Stimulated activated CD8-positive, alpha-beta memory T cell treated with anti-CD3 and anti-CD28 coated beads, Interleukin-15, amount 100 ng/mL, for 24 hours (primary cell): ENCODE measurements around the gene STOML2.
"Not testable (repeated sequence)": the region's sequence is repeated elsewhere in the genome, so short reads cannot be mapped to it uniquely, and the experiment has no call there.

Experiments
- DNase-seq: peaks from one replicate; pipeline ENCODE4 v3.0.0-alpha.2; 2020; ENCODE audit warnings: low read depth

STOML2 gene

GRCh38 chr9:35102769-35103659, at the start of gene STOML2:
TSS of gene STOML2 (minus strand) at chr9:35103131. CDS start at chr9:35103094, 37 bp downstream.
- DNase-seq = peak; percentile 81

- not testable (repeated sequence) for DNase-seq
Measured at GRCh38 chr9:35147941-35148563, 45.1 kb upstream of the STOML2 start.

GRCh38 chr9:35142037-35142436, 39.1 kb upstream of the STOML2 start:
- DNase-seq = no peak

GRCh38 chr9:35140093-35140492, 37.2 kb upstream of the STOML2 start:
- DNase-seq = no peak

GRCh38 chr9:35136866-35137265, 33.9 kb upstream of the STOML2 start:
- no peak for DNase-seq

GRCh38 chr9:35135988-35136387, 33.1 kb upstream of the STOML2 start:
- no peak for DNase-seq

GRCh38 chr9:35134920-35135319, 32.0 kb upstream of the STOML2 start:
- DNase-seq = no peak

GRCh38 chr9:35116898-35117551, 14.1 kb upstream of the STOML2 start:
- peak; percentile 45 for DNase-seq

- no peak for DNase-seq
Measured at GRCh38 chr9:35116539-35116897, 13.6 kb upstream of the STOML2 start.

GRCh38 chr9:35115680-35116538, 13.0 kb upstream of the STOML2 start, which contains the start of gene ATOSB:
TSS of gene ATOSB (minus strand) at chr9:35115862. CDS start at chr9:35108274, 7,588 bp downstream.
- peak; percentile 83 for DNase-seq

- DNase-seq = no peak
Measured at GRCh38 chr9:35114840-35115628, 12.1 kb upstream of the STOML2 start.

GRCh38 chr9:35114113-35114839, 11.3 kb upstream of the STOML2 start:
- DNase-seq = no peak

- DNase-seq = no peak
Measured at GRCh38 chr9:35112257-35113020, 9.5 kb upstream of the STOML2 start.

- peak; percentile 87 for DNase-seq
Measured at GRCh38 chr9:35111001-35111933, 8.3 kb upstream of the STOML2 start.

GRCh38 chr9:35110327-35110761, 7.4 kb upstream of the STOML2 start:
- DNase-seq = no peak

GRCh38 chr9:35108946-35109575, 6.1 kb upstream of the STOML2 start:
- DNase-seq = no peak

- no peak for DNase-seq
Measured at GRCh38 chr9:35108461-35108860, 5.5 kb upstream of the STOML2 start.
